ENCODE results near the gene ART1.

The ART1 gene

GRCh38 chr11:3703383-3703782 lies 58.5 kb downstream of the ART1 start:
- H3K27me3 ChIP-seq (replicated peaks): no peaks in the 10 kb centered on the region
- H3K4me3 ChIP-seq (ENCODE audit: low read depth, low read length): no peak overlapping the region
- in situ Hi-C loops (cut with HindIII; ENCODE audit: low pct_ligation_motif_present, low sequenced_read_pairs): no loop called here
- no peak for DNase-seq
- TF ChIP-seq CTCF (IDR thresholded peaks at IDR 0.05; ENCODE audit: low read depth, low read length, missing control alignments): no peak
- no peak overlapping the region for H3K27ac ChIP-seq
- H3K36me3 ChIP-seq (replicated peaks): peaks cover 63% of the 10 kb centered on the region

GRCh38 chr11:3707176-3707575 lies 62.2 kb downstream of the ART1 start:
- no peak for TF ChIP-seq CTCF (IDR thresholded peaks at IDR 0.05; ENCODE audit: low read depth, low read length, missing control alignments)
- in situ Hi-C loops (cut with HindIII; ENCODE audit: low pct_ligation_motif_present, low sequenced_read_pairs): no loop called here
- no peak for DNase-seq
- no peak overlapping the region for H3K27ac ChIP-seq
- H3K27me3 ChIP-seq (replicated peaks): no peaks in the 10 kb centered on the region
- peaks cover 52% of the 10 kb centered on the region for H3K36me3 ChIP-seq (replicated peaks)
- no peak overlapping the region for H3K4me3 ChIP-seq (ENCODE audit: low read depth, low read length)

DNA sequence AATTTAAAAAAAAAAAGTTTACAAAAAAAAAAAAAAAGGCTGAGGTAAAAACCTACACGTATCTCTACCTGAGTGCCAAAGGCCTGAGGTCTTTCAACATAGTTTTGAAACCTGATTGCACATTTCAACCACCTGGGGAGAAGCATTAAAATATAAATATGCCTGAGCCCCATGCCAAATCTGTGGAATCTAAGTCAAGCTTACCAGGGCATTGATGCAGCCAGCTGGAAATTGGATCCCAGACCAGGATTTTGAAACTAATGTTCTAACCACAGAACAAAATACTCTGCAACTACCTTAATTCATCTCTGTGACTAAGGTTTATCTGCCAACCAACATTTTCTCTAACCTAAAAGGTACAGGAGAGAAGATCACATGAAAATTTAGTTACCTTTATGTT lies 65.0 kb downstream of the ART1 start:
- Histone ChIP-seq H3K27ac (no peak overlapping the region), H3K36me3 (replicated peaks) (peaks cover 57% of the 10 kb centered on the region), H3K4me3 (ENCODE audit: low read depth, low read length) (no peak overlapping the region), H3K27me3 (replicated peaks) (no peaks in the 10 kb centered on the region)
- no peak for DNase-seq
- no peak for TF ChIP-seq CTCF (IDR thresholded peaks at IDR 0.05; ENCODE audit: low read depth, low read length, missing control alignments)
- in situ Hi-C loops (cut with HindIII; ENCODE audit: low pct_ligation_motif_present, low sequenced_read_pairs): no loop called here

DNA sequence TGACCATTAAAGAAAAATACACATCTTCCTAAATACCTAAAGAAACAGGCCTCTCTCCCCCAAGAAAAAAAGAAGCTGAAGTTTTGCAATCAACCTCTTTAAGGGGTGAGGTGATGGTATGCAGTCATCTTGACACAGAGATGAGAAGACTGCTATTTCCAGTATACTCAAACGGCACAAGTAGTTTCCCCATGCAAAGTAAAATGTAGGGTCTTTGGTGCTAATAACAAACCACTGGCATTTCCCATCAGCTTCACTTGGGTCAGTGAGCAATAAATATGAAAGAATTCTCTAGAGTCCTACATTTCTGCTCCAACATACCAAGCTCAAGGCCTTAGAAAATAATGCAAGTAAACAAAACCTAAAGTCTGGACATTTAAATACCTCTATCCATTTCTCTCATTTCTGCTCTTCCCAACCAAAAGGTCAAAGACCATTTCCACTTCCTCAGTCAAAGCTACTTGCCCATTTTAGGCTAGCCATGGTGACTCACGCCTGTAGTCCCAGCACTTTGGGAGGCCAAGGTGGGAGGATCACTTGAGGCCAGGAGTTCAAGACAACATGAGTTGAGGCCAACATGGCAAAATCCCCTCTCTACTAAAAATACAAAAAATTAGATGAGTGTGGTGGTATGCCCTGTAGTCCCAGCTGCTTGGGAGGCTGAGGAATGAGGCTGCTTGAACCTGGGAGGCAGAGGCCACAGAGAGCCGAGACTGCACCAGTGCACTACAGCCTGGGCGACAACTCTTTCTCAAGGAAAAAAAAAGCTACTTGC lies 65.7 kb downstream of the ART1 start:
- H3K36me3 ChIP-seq (replicated peaks): peaks cover 55% of the 10 kb centered on the region

DNA sequence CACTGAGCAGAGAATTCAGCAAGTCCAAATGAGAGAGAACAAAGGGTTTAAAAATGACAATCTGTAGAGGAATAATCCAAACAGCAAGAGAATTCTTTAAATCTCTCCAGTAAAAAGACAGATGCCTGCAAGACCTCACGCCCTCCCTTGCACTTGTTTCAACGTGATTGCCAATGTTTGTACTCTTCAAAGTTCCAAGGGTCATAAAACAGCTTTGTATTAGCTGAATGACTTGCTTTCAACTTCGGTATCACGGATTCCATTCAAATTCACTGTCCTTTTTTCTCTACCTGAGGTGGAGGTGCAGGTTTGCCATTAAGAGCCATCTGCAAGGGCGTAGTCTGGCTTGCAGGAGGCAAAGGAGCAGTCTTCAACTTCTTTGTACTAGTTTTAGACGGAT lies 67.3 kb downstream of the ART1 start:
- H3K27me3 ChIP-seq (replicated peaks): no peaks in the 10 kb centered on the region
- H3K36me3 ChIP-seq (replicated peaks): peaks cover 61% of the 10 kb centered on the region
- no peak overlapping the region for H3K27ac ChIP-seq
- no peak for DNase-seq
- H3K4me3 ChIP-seq (ENCODE audit: low read depth, low read length): no peak overlapping the region
- in situ Hi-C loops (cut with HindIII; ENCODE audit: low pct_ligation_motif_present, low sequenced_read_pairs): no loop called here
- TF ChIP-seq CTCF (IDR thresholded peaks at IDR 0.05; ENCODE audit: low read depth, low read length, missing control alignments): no peak

More for the DNA sequence above, 65.7 kb downstream of the ART1 start:
- no peak for DNase-seq
- H3K4me3 ChIP-seq (ENCODE audit: low read depth, low read length): no peak overlapping the region
- in situ Hi-C loops (cut with HindIII; ENCODE audit: low pct_ligation_motif_present, low sequenced_read_pairs): no loop called here
- no peak overlapping the region for H3K27ac ChIP-seq
- TF ChIP-seq CTCF (IDR thresholded peaks at IDR 0.05; ENCODE audit: low read depth, low read length, missing control alignments): no peak
- H3K27me3 ChIP-seq (replicated peaks): no peaks in the 10 kb centered on the region

All from brain microvascular endothelial cell (primary cell).